Activated gamma-delta T cell treated with Interleukin-2 at 50 U/mL for 16 hours (primary cell): ENCODE data around the gene FASN.

Experiments used
- DNase-seq: peaks from one replicate; pipeline ENCODE4 v3.0.0-alpha.2; 2020

FASN gene

DNA sequence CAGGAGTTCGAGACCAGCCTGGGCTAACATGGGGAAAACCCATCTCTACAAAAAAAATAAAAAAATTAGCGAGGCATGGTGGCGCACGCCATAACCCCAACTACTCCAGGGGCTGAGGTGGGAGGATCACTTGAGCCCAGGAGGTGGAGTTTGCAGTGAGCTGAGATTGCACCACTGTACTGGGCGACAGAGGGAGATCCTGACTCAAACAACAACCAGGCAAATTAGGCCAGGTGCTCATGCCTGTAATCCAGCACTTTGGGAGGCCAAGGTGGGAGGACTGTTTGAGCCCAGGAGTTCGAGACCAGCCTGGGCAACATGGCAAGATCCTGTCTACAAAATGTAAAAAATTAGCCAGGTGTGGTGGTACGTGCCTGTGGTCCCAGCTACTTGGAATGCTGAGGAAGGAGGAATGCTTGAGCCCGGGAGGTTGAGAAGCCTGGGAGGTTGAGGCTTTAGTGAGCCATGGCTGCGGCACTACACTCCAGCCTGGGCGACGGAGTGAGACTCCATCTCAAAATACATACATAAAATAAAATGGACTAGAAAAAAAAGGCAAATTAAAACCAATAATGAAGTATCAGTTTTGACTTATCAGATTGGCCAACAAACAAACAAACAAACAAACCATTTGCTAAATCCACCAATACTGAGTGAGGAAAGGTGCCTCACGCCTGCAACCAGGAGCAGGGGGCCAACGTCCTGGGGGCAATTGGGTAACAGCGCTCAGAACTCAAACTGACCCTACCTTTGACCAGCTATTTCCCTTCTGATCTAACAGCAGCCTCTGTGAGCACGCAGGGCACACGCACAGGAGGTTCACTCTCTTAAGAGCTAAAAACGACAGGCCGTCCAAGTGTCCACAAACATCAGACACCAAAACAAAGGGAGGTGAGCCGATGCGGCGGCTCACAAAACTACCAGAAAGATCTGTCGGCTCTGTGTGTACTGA, 19.4 kb upstream of the FASN start:
- DNase-seq, result no peak

DNA sequence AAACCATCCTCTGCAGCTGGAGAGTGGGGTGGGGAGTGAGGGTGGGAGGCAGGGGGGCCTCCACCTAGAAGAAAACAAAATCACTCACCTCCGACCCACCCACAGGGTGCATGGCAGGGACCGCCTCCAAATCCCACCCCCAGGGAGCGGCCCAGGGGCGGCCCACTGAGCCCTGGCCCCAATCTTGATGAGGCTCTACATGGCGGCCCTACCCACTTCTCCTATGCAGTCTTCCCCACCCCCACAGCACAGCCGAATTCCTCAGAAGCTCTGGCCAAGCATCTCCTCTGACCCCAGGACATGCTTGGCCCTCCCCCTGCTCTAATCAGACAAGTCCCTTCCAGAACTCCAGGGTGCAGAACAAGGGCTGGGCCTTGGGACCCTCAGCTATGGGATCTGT, 18.2 kb upstream of the FASN start:
- no peak for DNase-seq

DNA sequence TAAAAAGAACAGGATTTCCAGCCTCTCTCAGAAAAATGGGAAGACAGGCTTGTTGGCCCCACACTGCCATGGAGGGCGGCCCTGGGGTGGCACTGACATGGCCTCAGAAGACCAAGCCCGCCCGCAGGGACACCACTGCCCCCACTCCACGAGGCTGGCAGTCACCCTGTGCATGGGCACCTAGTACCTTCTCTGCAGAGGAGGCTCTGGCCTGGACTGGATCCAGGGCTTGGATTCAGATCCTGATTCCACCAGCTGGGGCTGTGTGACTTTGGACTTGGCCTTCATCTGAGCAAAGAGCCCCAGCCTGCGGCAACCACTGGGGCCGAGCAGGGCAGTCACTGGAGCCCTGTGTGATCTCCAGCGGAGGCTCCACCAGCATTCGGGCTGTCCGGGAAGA, 16.8 kb upstream of the FASN start:
- DNase-seq, result no peak

DNA sequence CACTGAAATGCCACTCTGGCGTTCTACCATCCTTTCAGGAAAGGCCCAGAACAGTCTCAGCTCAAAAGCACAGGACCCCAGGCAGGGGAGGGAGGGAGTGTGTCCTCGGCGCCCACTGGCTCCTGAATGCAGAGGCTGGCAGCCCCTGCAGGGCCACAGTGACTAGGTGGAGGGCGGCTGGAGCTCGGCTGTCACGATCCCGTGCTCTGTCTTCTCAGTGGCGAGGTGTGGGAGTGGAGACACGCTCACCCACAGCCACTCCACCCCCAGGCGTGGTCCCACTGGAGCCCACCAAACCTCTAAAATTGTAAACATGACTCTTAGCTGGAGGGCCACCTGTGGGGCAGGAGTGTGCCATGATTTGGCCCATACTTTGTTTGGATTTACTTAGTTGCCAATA, 16.4 kb upstream of the FASN start:
- DNase-seq, result no peak

DNA sequence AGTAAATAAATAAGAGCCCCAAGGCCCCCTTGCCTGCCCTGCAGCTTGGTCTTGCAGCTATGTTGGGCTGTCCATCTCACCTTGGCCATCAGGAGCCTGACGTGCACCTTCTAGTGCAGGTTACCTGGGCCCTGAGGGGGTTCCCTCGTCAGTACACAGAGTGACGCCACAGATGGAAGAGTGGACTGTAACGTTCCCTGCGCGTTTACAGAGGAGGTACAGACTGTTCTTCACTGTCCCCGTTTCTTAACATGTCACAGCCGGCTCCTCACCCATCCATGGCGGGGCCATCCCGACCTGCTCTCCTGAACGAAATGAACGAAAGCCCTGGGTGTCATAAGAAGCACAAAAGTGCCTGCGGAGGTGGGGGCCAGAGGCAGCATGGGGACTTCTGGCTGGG, 15.9 kb upstream of the FASN start:
- DNase-seq, result no peak

DNA sequence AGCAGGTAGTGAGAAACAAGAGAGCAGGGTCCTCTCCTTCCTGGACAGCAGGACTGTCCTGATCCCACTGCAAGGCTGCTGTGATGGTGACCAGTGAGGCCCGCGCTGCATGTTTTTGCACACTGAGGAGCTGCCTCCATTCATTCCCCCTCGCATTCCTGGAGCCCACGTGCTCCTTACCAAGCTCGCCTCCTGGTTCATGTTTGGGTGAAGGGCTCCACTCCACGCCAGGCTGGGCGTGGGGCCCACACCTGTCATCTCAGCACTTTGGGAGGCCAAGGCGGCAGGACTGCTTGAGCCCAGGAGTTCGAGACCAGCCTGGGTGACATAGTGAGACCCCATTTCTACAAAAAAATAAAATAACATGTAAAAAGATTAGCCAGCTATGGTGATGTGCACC, 15.4 kb upstream of the FASN start:
- DNase-seq, result no peak

- no peak for DNase-seq
Observed at GRCh38 chr17:82112914-82113311, 14.9 kb upstream of the FASN start.

- no peak for DNase-seq
Observed at GRCh38 chr17:82112181-82112913, 14.3 kb upstream of the FASN start.

GRCh38 chr17:82110298-82110697, 12.3 kb upstream of the FASN start:
- no peak for DNase-seq

DNA sequence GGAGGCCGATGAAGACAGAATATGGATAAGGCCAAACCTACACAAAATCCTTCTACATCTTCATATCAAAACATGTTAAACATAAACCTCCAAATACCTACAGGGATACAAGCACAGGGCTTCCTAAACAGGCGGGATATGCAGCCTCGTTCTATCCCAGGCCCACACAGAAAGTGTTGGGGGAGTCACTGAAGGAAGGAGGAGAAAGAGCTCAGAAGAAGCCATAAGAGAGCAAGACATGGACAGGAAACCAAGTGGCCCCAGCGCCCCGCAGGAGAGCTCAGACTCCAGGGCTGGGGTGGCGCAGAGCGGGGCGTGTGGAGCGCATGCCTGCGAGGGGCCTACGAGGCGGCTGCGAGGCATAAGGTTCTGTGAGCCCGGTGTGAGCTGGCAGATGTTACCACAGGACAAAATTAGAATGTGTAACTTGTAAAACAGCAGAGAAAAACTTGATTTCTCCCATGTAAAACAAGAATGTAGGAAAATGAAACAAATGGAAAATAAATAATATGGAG, 11.0 kb upstream of the FASN start:
- DNase-seq, result no peak

DNA sequence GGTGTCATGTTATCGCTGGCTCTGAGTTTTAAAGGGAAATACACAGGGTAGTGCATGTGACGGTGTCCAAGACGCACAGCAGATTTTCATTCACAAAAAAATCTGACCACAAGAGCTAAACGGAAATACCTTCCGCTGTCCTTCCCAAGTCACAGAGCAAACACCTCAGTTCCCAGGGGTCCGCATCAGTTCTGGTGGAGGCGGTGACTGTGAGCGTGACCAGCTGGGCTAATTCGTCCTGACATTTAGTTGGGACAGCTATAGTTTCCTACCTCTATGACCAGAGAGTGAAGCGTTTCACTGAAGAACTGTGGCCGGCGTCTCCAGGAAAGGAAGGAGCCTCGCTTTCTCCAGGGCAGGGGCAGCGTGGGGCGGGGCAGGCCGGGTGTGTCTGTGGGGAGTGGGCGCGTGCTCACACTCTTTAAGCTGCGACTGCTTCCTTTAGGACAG, 10.5 kb upstream of the FASN start:
- no peak for DNase-seq

DNA sequence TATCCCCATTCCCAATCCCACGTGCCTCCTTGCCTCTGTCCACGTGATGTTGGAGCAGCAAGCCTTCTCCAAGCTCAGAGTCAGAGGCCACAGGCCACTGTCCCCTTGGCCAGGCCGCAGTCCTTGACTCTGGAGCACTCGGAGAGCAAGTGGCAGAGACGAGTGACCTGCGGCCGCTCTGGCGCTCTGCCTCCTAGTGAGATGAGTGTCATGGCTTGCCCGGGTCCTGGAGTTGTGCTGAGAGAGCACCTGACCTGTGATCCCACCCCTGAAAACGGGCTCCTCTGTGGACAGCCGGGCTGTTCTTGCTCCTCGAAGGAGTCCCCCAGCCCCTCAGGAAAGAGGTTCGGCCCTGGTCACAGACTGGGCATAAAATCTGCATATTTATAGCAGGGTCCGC, 10.0 kb upstream of the FASN start:
- DNase-seq, result no peak

- no peak for DNase-seq
Observed at GRCh38 chr17:82107341-82107860, 9.4 kb upstream of the FASN start.

- DNase-seq, result no peak
Observed at GRCh38 chr17:82106688-82107305, 8.8 kb upstream of the FASN start.

- peak; percentile 58 for DNase-seq
Observed at GRCh38 chr17:82105882-82106687, 8.0 kb upstream of the FASN start.

- no peak for DNase-seq
Observed at GRCh38 chr17:82105417-82105881, 7.4 kb upstream of the FASN start.

- DNase-seq, result no peak
Observed at GRCh38 chr17:82104797-82105416, 6.9 kb upstream of the FASN start.

DNA sequence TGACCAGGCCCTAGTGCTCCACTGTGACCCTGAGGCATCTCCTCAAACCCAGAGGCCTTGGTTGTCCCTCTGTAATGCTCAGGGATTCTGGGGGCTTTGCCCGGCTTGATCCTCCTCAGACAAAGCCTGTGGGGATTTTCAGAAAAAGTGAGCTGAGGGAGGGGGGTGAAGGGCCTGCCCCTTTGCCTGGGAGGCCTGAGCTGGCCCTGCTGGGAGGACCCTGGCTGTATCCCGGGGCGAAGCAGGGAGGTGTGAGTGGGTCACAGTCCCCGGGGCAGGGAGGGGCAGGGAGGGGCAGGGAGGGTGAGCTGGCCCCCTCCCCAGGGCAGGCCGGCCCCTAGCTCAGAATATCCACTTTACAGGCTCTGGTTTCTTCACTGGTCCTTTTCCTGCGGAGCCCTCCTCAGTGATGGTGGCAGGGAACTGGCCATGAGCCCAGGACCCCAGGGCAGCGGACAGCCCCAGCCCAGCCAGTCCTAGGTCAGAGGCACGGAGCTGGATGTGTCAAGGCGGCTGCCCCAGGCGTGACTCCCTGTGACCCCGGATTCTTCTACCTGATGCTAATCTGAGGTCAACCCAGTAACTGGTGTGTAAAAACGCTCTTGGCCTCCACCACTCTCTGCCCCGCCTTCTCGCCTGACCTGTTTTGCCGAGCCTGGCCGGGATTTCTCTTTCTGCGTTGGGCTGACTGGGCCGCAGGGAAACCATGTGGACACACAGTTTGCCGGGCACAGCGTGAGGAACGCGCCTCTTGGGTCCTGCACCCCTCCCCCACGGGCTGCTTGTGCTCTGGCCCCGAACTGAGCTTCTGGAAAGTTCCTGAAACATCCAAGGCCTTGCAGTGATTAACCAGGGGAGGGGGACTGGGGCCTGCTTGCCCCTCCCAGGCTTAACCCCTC, 5.8 kb upstream of the FASN start:
- DNase-seq, result no peak

- no peak for DNase-seq
Observed at GRCh38 chr17:82101767-82102679, 4.0 kb upstream of the FASN start.
